K562 (cell line): ENCODE measurements around the gene EHMT2. TPM values are rescaled to one million over a fixed set of nuclear protein-coding genes. Genes with fewer than 3 reads are reported as not detected.

Experiments used
- ATAC-seq: fragments of 200-7000 bp; cut with Tn5 transposase; 3 replicates; pipeline ENCODE4 v1.9.1; 2020; ENCODE audit warnings: moderate library complexity
- BruUV-seq: library from RNA; stranded (reverse); fragments of 400-500 nt; replicated peaks from 2 replicates; lab custom pipeline; 2021; lab: Mats Ljungman, UMichigan
- CTCF ChIA-PET: fragments of 300-600 bp; formaldehyde crosslinking; extraction: SDS; loops from one replicate; lab custom pipeline; 2021; ENCODE audit warnings: low intra/inter-chr PET ratio; lab: Yijun Ruan, JAX
- POLR2A ChIA-PET: fragments of 300-600, 350-650 bp; sonication (Branson Sonifier 250); formaldehyde crosslinking; extraction: SDS; loops from one replicate; lab custom pipeline; 2021; ENCODE audit warnings: antibody characterized with exemption, inconsistent platforms; lab: Yijun Ruan, JAX
- DNase-seq, 4 experiments: peaks; one replicate each; pipeline versions ENCODE4 v3.0.0 to v3.0.0-alpha.2; 2011 to 2018; ENCODE audit warnings: low spot score in 3 of 4, mixed read lengths in 3 of 4; ENCODE audit errors: extremely low read depth in 1 of 4
- FAIRE-seq: peaks from 2 replicates; lab custom pipeline; 2011; peaks lifted over from hg19 to GRCh38; lab: Jason Lieb, UNC
- H2AFZ ChIP-seq: 2 replicates; pipeline ENCODE4 v1.6.0; 2011; ENCODE audit warnings: low read depth, low read length, control low read depth, inconsistent platforms
- H3K27ac ChIP-seq: fragments of 200-600 bp; 3 replicates; pipeline ENCODE4 v1.8.0; 2011; ENCODE audit warnings: low read depth, mild to moderate bottlenecking, control low read depth, inconsistent platforms, low read length, moderate library complexity, mixed read lengths; ENCODE audit errors: extremely low read depth
- H3K27me3 ChIP-seq, 2 experiments: fragments of 300-600 bp in 1 of 2; 2 replicates in 1 of 2; 3 replicates in 1 of 2; pipeline versions ENCODE4 v1.6.0 to v1.8.0; 2011; ENCODE audit warnings: inconsistent platforms in 2 of 2, low read length in 2 of 2, mild to moderate bottlenecking in 1 of 2, mixed read lengths in 1 of 2, moderate library complexity in 1 of 2; ENCODE audit not compliant: control insufficient read depth in 2 of 2, insufficient read depth in 2 of 2
- H3K36me3 ChIP-seq: fragments of 300-600 bp; 3 replicates; pipeline ENCODE4 v1.8.0; 2011; ENCODE audit warnings: mild to moderate bottlenecking, low read length, inconsistent platforms; ENCODE audit not compliant: control insufficient read depth, insufficient read depth
- H3K4me1 ChIP-seq, 2 experiments: fragments of 200-600 bp in 1 of 2; replicated peaks in 1 of 2; 2 replicates in 1 of 2; 3 replicates in 1 of 2; pipeline versions ENCODE4 v1.5.1 to v1.8.0; 2011; ENCODE audit warnings: inconsistent platforms in 2 of 2, low read length in 2 of 2, mild to moderate bottlenecking in 1 of 2, mixed read lengths in 1 of 2, moderate library complexity in 1 of 2; ENCODE audit not compliant: control insufficient read depth in 2 of 2, insufficient read depth in 2 of 2
- H3K4me2 ChIP-seq: 2 replicates; pipeline ENCODE4 v1.6.1; 2011; ENCODE audit warnings: low read length, control low read depth, inconsistent platforms, mixed read lengths; ENCODE audit not compliant: insufficient read depth
- H3K4me3 ChIP-seq: fragments of 200-600 bp; sonication (generic), shearing (Covaris generic); 2 replicates; pipeline ENCODE4 v1.5.1; 2016; ENCODE audit warnings: control low read depth, inconsistent platforms
- H3K79me2 ChIP-seq: fragments of 200-600 bp; 3 replicates; pipeline ENCODE4 v1.8.0; 2011; ENCODE audit warnings: low read length, inconsistent platforms; ENCODE audit not compliant: control insufficient read depth, insufficient read depth
- H3K9ac ChIP-seq, 2 experiments: 2 replicates each; pipeline versions ENCODE4 v1.6.0 to v1.6.1; 2011; ENCODE audit warnings: low read depth in 2 of 2, low read length in 2 of 2, control low read depth in 1 of 2, inconsistent platforms in 1 of 2, mild to moderate bottlenecking in 1 of 2, mixed read lengths in 1 of 2; ENCODE audit not compliant: insufficient read depth in 1 of 2
- H3K9me1 ChIP-seq: one replicate; pipeline ENCODE4 v1.6.0; 2011; ENCODE audit warnings: inconsistent platforms, mild to moderate bottlenecking, low read length, moderate library complexity; ENCODE audit not compliant: control insufficient read depth, insufficient read depth
- H3K9me3 ChIP-seq: replicated peaks from 2 replicates; pipeline ENCODE4 v1.5.1; 2011; ENCODE audit warnings: low read depth, low read length, inconsistent platforms; ENCODE audit not compliant: control insufficient read depth, insufficient read depth
- H4K20me1 ChIP-seq: replicated peaks from 2 replicates; pipeline ENCODE4 v1.6.1; 2011; ENCODE audit warnings: low read length, inconsistent platforms, mixed read lengths; ENCODE audit not compliant: control insufficient read depth, insufficient read depth
- ARNT ChIP-seq, 2 experiments: fragments of 450-650 bp; IDR thresholded peaks; 2 replicates each; pipeline ENCODE4 v1.6.1; 2016; ENCODE audit warnings: mild to moderate bottlenecking in 1 of 2
- ATF1 ChIP-seq, 2 experiments: fragments of 450-650 bp in 1 of 2; IDR thresholded peaks; 2 replicates each; pipeline ENCODE4 v1.6.1; 2016; ENCODE audit warnings: missing compliant biosample characterization in 1 of 2, missing genetic modification characterization in 1 of 2
- BRD9 ChIP-seq: fragments of 450-650 bp; IDR thresholded peaks from 2 replicates; pipeline ENCODE4 v1.6.1; 2018; ENCODE audit warnings: low read depth; ENCODE audit not compliant: partially characterized antibody
- CREM ChIP-seq: IDR thresholded peaks from 2 replicates; pipeline ENCODE4 v1.6.1; 2014; ENCODE audit warnings: antibody characterized with exemption, low read depth
- FOXM1 ChIP-seq, 2 experiments: fragments of 450-650 bp in 1 of 2; sonication (generic) in 1 of 2; formaldehyde crosslinking in 1 of 2; IDR thresholded peaks; 2 replicates each; pipeline versions ENCODE4 v1.6.1 to v1.9.0; 2017 to 2022; ENCODE audit warnings: low read depth in 2 of 2, mild to moderate bottlenecking in 2 of 2, missing genetic modification reagents in 1 of 2, moderate library complexity in 1 of 2
- GABPB1 ChIP-seq: sonication (generic); formaldehyde crosslinking; IDR thresholded peaks from 2 replicates; pipeline ENCODE4 v1.8.0; 2022; ENCODE audit warnings: mild to moderate bottlenecking, missing genetic modification reagents
- IFI16 ChIP-seq: fragments of 250-450 bp; sonication (Bioruptor Pico); IDR thresholded peaks from 2 replicates; pipeline ENCODE4 v2.1.2; 2022; ENCODE audit warnings: mild to moderate bottlenecking, inconsistent platforms
- MAZ ChIP-seq, 2 experiments: fragments of 450-650 bp in 1 of 2; sonication (generic) in 1 of 2; formaldehyde crosslinking; IDR thresholded peaks in 1 of 2; conservative IDR thresholded peaks in 1 of 2; 2 replicates each; pipeline versions ENCODE4 v1.4.0 to v1.5.0; 2020; ENCODE audit warnings: mild to moderate bottlenecking in 1 of 2, missing genetic modification reagents in 1 of 2
- MBD2 ChIP-seq: sonication (generic); IDR thresholded peaks from 2 replicates; pipeline ENCODE4 v1.6.1; 2016; ENCODE audit warnings: low read depth, borderline replicate concordance
- RCOR1 ChIP-seq, 2 experiments: IDR thresholded peaks; 2 replicates each; pipeline ENCODE4 v1.6.1; 2012; ENCODE audit warnings: low read depth in 2 of 2, low read length in 2 of 2, borderline replicate concordance in 1 of 2, improper control_type of control experiment in 1 of 2
- RHOXF2B ChIP-seq: fragments of 250-450 bp; sonication (Bioruptor Pico); conservative IDR thresholded peaks from 2 replicates; pipeline ENCODE4 v1.5.1; 2021
- SIN3A ChIP-seq, 2 experiments: fragments of 150-350 bp in 1 of 2; IDR thresholded peaks; 2 replicates each; pipeline ENCODE4 v1.6.1; 2011 to 2016; ENCODE audit warnings: borderline replicate concordance in 2 of 2, low read depth in 2 of 2, low read length in 2 of 2, mild to moderate bottlenecking in 2 of 2, moderate library complexity in 2 of 2; ENCODE audit not compliant: control insufficient read depth in 1 of 2
- TEAD4 ChIP-seq, 2 experiments: sonication (generic) in 1 of 2; formaldehyde crosslinking in 1 of 2; IDR thresholded peaks; 2 replicates each; pipeline versions ENCODE4 v1.6.1 to v1.8.0; 2012 to 2022; ENCODE audit warnings: borderline replicate concordance in 1 of 2, inconsistent platforms in 1 of 2, low read length in 1 of 2, mild to moderate bottlenecking in 1 of 2, missing genetic modification reagents in 1 of 2
- XRCC4 ChIP-seq: IDR thresholded peaks from one replicate; pipeline ENCODE4 v1.6.1; 2011; ENCODE audit not compliant: insufficient read depth, insufficient read length; ENCODE audit errors: extremely low read depth
- ZFP30 ChIP-seq: fragments of 250-450 bp; sonication (Bioruptor Pico); IDR thresholded peaks from 2 replicates; pipeline ENCODE4 v1.8.0; 2022; ENCODE audit warnings: moderate library complexity, mild to moderate bottlenecking, inconsistent platforms, borderline replicate concordance
- ZNF121 ChIP-seq: sonication (generic); formaldehyde crosslinking; conservative IDR thresholded peaks from 2 replicates; pipeline ENCODE4 v1.8.0; 2022; ENCODE audit warnings: missing genetic modification reagents
- ZNF184 ChIP-seq: sonication (generic); formaldehyde crosslinking; IDR thresholded peaks from 2 replicates; pipeline ENCODE4 v1.5.0; 2020; ENCODE audit warnings: missing genetic modification reagents
- WGBS: fragments of 100-300 bp; shearing (Covaris generic); methylation state at CpG from one replicate; pipeline ENCODE4 v1.1.6; 2016; ENCODE audit warnings: low coverage, mixed read lengths; ENCODE audit not compliant: insufficient coverage; ENCODE audit errors: missing lambda C conversion rate; 5-methylcytosine and 5-hydroxymethylcytosine counted together
- in situ Hi-C: fragments of 300-500 bp; cut with MboI; formaldehyde crosslinking; loops from 4 replicates; pipeline ENCODE4 v1.15.0; 2018; ENCODE audit warnings: inconsistent platforms, mixed read lengths
- intact Hi-C: fragments of 100-400 bp; cut with micrococcal nuclease; formaldehyde crosslinking; loops from 2 replicates; pipeline ENCODE4 v1.14.2; 2022
- polyA plus RNA-seq, 8 experiments: library from polyadenylated mRNA; depleted of rRNA in 4 of 8; stranded (reverse) in 5 of 8; unstranded in 3 of 8; fragments of >200 nt; fragmentation: Nextera tagmentation in 2 of 8; fragmentation: Illumina TruSeq in 1 of 8; extraction: Ambion mirVana in 2 of 8; extraction: Trizol in 1 of 8; gene quantifications; 2 replicates each; pipeline versions ENCODE4 v1.2.1 to v1.2.3, GENCODE V29; 2011 to 2014; ENCODE audit warnings: inconsistent platforms in 1 of 8, missing spikeins in 1 of 8
- total RNA-seq, 7 experiments: library from RNA; depleted of rRNA in 6 of 7; stranded (reverse); fragments of >200 nt in 6 of 7; fragmentation: Illumina TruSeq in 2 of 7; extraction: Trizol in 2 of 7; gene quantifications; 2 replicates each; pipeline versions ENCODE4 v1.2.1 to v1.2.3, GENCODE V29; 2011 to 2021; ENCODE audit warnings: low replicate concordance in 1 of 7
- TF ChIP-seq, protein P1 (sequence below): fragments of 450-650 bp; formaldehyde crosslinking; conservative IDR thresholded peaks from 2 replicates; pipeline ENCODE4 v1.4.0; 2022; ENCODE audit warnings: mild to moderate bottlenecking, missing genetic modification characterization

Gene EHMT2
- total and polyA plus RNA-seq, 9 of the 15 experiments (the other 6 are each of a cell fraction or from before 2014, with no cell fraction given) = 2.1 to 63.8 (median 38.5) TPM

DNA sequence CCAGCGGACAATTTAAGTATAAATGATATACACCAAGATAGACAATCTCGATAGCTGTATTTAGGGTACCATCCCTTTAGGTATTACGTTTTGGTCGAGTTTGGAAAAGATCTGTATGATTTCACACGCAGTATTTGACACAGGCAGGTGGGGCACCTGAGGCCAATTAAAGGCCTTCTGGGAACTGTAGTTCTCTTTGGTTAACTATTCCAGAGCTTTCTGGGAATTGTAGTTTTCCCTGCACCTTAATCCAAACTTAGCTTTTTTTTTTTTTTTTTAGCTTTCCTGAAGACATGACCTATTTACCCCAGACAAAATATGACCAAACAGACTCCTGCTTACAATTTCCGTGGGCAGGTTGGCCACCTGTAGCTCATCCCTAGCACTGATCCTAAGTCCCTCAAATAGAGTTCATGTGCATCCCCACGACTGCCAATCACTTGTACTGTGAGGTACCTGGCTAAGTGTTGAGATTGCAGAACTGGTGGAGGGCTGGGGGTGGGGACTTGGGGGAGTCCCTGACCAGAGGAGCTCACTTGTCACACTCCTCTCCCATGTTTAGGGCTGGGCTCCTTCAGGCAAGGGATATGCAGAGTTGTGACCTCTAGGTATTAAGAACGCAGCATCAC is 999 bp upstream of the EHMT2 start:
- Histone ChIP-seq H2AFZ (peak overlapping the region; percentile 95), H3K4me2 (peak overlapping the region; percentile 97), H3K36me3 (peaks cover 36% of the 10 kb centered on the region; the same call in 2 of the 3 replicates), H4K20me1 (peaks cover 3% of the 10 kb centered on the region; the same call in 1 of the 2 replicates), H3K9me3 (no peaks in the 10 kb centered on the region), H3K4me1 (peaks cover 31 to 43% of the 10 kb centered on the region in 2 experiments; a peak in 4 of 5 replicates), H3K9me1 (no peaks in the 10 kb centered on the region), H3K9ac (peak overlapping the region; percentile 91 to 99; a peak in 3 of 4 replicates), H3K79me2 (peaks cover 49% of the 10 kb centered on the region), H3K4me3 (peak overlapping the region; percentile 68), H3K27me3 (no peaks in the 10 kb centered on the region), H3K27ac (peak overlapping the region; percentile 84)
- in situ Hi-C loops (no loop called here), intact Hi-C loops (no loop called here)
- POLR2A ChIA-PET = interaction anchor here (0.6 to 2.4 kb wide), 14 partner anchors 9 to 234 kb away, joined by 3 to 10 read pairs (median 5); partner anchors contain the start of genes DXO, GPANK1, HSPA1B and NEU1
- BruUV-seq = no TSS peak
- ATAC-seq (peak; percentile 47), DNase-seq (peak in 2 of 4 experiments; percentile 51 to 71), FAIRE-seq (no peak)
- WGBS = 9% methylated on average over 8 of the region's 8 CpGs
- CTCF ChIA-PET = no interaction called here
- TF ChIP-seq ATF1 (CRISPR knock-in tag; IDR thresholded peaks at IDR 0.05) = no peak
- peak; percentile 40 for TF ChIP-seq ATF1 (tag; IDR thresholded peaks at IDR 0.05)
- no peak for TF ChIP-seq IFI16 (CRISPR knock-in tag)
- peak in 1 of 2 experiments; percentile 23; a peak in 1 of 4 replicates for TF ChIP-seq ARNT (IDR thresholded peaks at IDR 0.05)
- TF ChIP-seq XRCC4 = no peak
- TF ChIP-seq SIN3A (IDR thresholded peaks at IDR 0.05; ENCODE audit: borderline replicate concordance in 2 of 2, control insufficient read depth in 1 of 2, low read depth in 2 of 2, low read length in 2 of 2) = peak in 1 of 2 experiments; percentile 63; a peak in 2 of 4 replicates
- peak in 1 of 2 experiments; percentile 8; a peak in 1 of 4 replicates for TF ChIP-seq MAZ (CRISPR knock-in tag; conservative IDR thresholded peaks at IDR 0.05 in 1 of 2, IDR thresholded peaks at IDR 0.05 in 1 of 2)
- TF ChIP-seq ZNF121 = no peak
- TF ChIP-seq CREM = peak; percentile 44; the same call in 1 of the 2 replicates
- no peak for TF ChIP-seq BRD9
- no peak for TF ChIP-seq RHOXF2B (CRISPR knock-in tag)
- TF ChIP-seq, protein P1, sequence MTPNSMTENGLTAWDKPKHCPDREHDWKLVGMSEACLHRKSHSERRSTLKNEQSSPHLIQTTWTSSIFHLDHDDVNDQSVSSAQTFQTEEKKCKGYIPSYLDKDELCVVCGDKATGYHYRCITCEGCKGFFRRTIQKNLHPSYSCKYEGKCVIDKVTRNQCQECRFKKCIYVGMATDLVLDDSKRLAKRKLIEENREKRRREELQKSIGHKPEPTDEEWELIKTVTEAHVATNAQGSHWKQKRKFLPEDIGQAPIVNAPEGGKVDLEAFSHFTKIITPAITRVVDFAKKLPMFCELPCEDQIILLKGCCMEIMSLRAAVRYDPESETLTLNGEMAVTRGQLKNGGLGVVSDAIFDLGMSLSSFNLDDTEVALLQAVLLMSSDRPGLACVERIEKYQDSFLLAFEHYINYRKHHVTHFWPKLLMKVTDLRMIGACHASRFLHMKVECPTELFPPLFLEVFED (CRISPR knock-in tag) = no peak
- TF ChIP-seq RCOR1 (IDR thresholded peaks at IDR 0.05; ENCODE audit: borderline replicate concordance in 1 of 2, low read depth in 2 of 2, low read length in 2 of 2) = no peak
- 0 out of 2 replicates have a peak, but pooled peaks have one; percentile 23 for TF ChIP-seq GABPB1
- TF ChIP-seq ZNF184 (CRISPR knock-in tag) = no peak
- peak; percentile 12; the same call in 1 of the 2 replicates for TF ChIP-seq TEAD4 (IDR thresholded peaks at IDR 0.05; ENCODE audit: low read length)
- no peak for TF ChIP-seq TEAD4 (CRISPR knock-in tag; IDR thresholded peaks at IDR 0.05; ENCODE audit: borderline replicate concordance)
- TF ChIP-seq FOXM1 (IDR thresholded peaks at IDR 0.05; ENCODE audit: low read depth) = 0 out of 2 replicates have a peak, but pooled peaks have one; percentile 18
- TF ChIP-seq FOXM1 (CRISPR knock-in tag; IDR thresholded peaks at IDR 0.05; ENCODE audit: low read depth) = no peak
- peak; percentile 30; the same call in 1 of the 2 replicates for TF ChIP-seq ZFP30 (CRISPR knock-in tag)
- peak; percentile 13; the same call in 1 of the 2 replicates for TF ChIP-seq MBD2
